Common myeloid progenitor, CD34-positive (primary cell): Measurements from ENCODE around the gene GNB1L.

Experiments
- CTCF ChIA-PET: fragments of 350-600 bp; sonication (Branson Sonifier 250); formaldehyde crosslinking; loops from one replicate; lab custom pipeline; 2021; ENCODE audit warnings: antibody characterized with exemption; lab: Charles Lee
- POLR2A ChIA-PET: fragments of 350-600 bp; sonication (Branson Sonifier 250); formaldehyde crosslinking; loops from one replicate; lab custom pipeline; 2021; ENCODE audit warnings: antibody characterized with exemption; lab: Charles Lee
- DNase-seq, 3 donors: peaks; one replicate each; pipeline versions ENCODE4 v3.0.0 to v3.0.0-alpha.2; 2013
- H3K27ac ChIP-seq, 2 experiments: 1 replicate in 1 of 2; 2 replicates in 1 of 2; pipeline ENCODE4 v1.7.0; 2013; ENCODE audit warnings: inconsistent platforms in 2 of 2, low read length in 2 of 2, mild to moderate bottlenecking in 2 of 2, low read depth in 1 of 2, moderate library complexity in 1 of 2; ENCODE audit not compliant: severe bottlenecking in 2 of 2, insufficient read depth in 1 of 2, poor library complexity in 1 of 2
- H3K27me3 ChIP-seq, 5 experiments: replicated peaks in 2 of 5; 1 replicate in 3 of 5; 2 replicates in 2 of 5; pipeline versions ENCODE4 v1.6.1 to v1.7.0; 2013; ENCODE audit warnings: low read length in 4 of 5, mild to moderate bottlenecking in 2 of 5, moderate library complexity in 2 of 5, inconsistent platforms in 1 of 5; ENCODE audit not compliant: insufficient read depth in 5 of 5, control insufficient read depth in 4 of 5
- H3K36me3 ChIP-seq, 4 experiments: 1 replicate in 2 of 4; 2 replicates in 2 of 4; pipeline versions ENCODE4 v1.6.1 to v1.7.0; 2013; ENCODE audit warnings: low read length in 3 of 4, control low read depth in 1 of 4, mild to moderate bottlenecking in 1 of 4; ENCODE audit not compliant: control insufficient read depth in 4 of 4, insufficient read depth in 4 of 4
- H3K4me1 ChIP-seq, 4 experiments: 1 replicate in 3 of 4; 2 replicates in 1 of 4; pipeline versions ENCODE4 v1.6.1 to v1.7.1; 2013; ENCODE audit warnings: low read length in 3 of 4, mild to moderate bottlenecking in 3 of 4, control low read depth in 1 of 4, inconsistent platforms in 1 of 4, moderate library complexity in 1 of 4; ENCODE audit not compliant: control insufficient read depth in 4 of 4, insufficient read depth in 4 of 4; ENCODE audit errors: control extremely low read depth in 1 of 4
- H3K4me3 ChIP-seq, 7 experiments: 1 replicate in 4 of 7; 2 replicates in 3 of 7; pipeline versions ENCODE4 v1.5.1 to v1.7.0; 2013; ENCODE audit warnings: mild to moderate bottlenecking in 7 of 7, low read length in 6 of 7, moderate library complexity in 6 of 7, inconsistent platforms in 2 of 7, low read depth in 2 of 7, control low read depth in 1 of 7; ENCODE audit not compliant: insufficient read depth in 4 of 7, control insufficient read depth in 1 of 7; ENCODE audit errors: extremely low read depth in 1 of 7
- H3K9me3 ChIP-seq, 5 experiments: 1 replicate in 4 of 5; 2 replicates in 1 of 5; pipeline versions ENCODE4 v1.6.1 to v1.7.1; 2013; ENCODE audit warnings: low read length in 4 of 5, mild to moderate bottlenecking in 2 of 5, inconsistent platforms in 1 of 5, low read depth in 1 of 5, moderate library complexity in 1 of 5; ENCODE audit not compliant: control insufficient read depth in 4 of 5, insufficient read depth in 2 of 5; ENCODE audit errors: control extremely low read depth in 1 of 5
- WGBS: methylation state at CpG from one replicate; pipeline ENCODE4 v1.1.5; 2013; ENCODE audit not compliant: insufficient coverage; 5-methylcytosine and 5-hydroxymethylcytosine counted together

The GNB1L gene

GRCh38 chr22:19815093-19815822 is 39.4 kb downstream of the GNB1L start:
- Histone ChIP-seq H3K9me3 (no peaks in the 10 kb centered on the region), H3K4me3 (no peak overlapping the region), H3K4me1 (no peaks in the 10 kb centered on the region), H3K27ac (peak overlapping the region in 1 of 2 experiments; percentile 49), H3K36me3 (peaks cover 0 to 5% (median under 1%) of the 10 kb centered on the region in 4 experiments), H3K27me3 (no peaks in the 10 kb centered on the region)
- no peak for DNase-seq
- POLR2A ChIA-PET = no interaction called here
- WGBS = 96% methylated on average over 18 of the region's 18 CpGs
- CTCF ChIA-PET = no interaction called here

DNA sequence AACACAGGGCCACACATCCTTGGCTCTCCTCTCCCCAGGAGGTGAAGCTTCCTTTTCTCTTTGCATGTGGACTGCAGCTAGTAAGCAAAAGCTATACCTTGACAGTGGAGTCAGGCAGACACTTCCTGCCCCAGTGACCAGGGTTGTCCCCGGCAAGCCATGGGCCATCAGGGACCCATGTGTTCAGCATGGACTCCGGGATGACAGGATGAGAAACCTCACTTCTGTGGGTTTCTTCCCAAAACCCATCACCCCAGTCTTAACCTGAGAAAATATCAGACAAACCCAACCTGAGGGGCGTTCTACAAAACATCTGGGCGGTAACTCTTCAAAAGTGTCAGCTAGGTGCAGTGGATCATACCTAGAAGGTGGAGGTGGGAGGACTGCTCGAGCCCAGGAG is 40.2 kb downstream of the GNB1L start:
- Histone ChIP-seq H3K27ac (peak overlapping the region in 1 of 2 experiments; percentile 43), H3K36me3 (peaks cover 0 to 5% (median under 1%) of the 10 kb centered on the region in 4 experiments), H3K9me3 (no peaks in the 10 kb centered on the region), H3K4me3 (no peak overlapping the region), H3K4me1 (no peaks in the 10 kb centered on the region), H3K27me3 (no peaks in the 10 kb centered on the region)
- 100% methylated on average over 3 of the region's 5 CpGs for WGBS
- POLR2A ChIA-PET = no interaction called here
- CTCF ChIA-PET = interaction anchor here (0.7 kb wide), 1 partner anchor 23 kb away, joined by 3 read pairs; no protein-coding TSS in a partner anchor
- DNase-seq = no peak

DNA sequence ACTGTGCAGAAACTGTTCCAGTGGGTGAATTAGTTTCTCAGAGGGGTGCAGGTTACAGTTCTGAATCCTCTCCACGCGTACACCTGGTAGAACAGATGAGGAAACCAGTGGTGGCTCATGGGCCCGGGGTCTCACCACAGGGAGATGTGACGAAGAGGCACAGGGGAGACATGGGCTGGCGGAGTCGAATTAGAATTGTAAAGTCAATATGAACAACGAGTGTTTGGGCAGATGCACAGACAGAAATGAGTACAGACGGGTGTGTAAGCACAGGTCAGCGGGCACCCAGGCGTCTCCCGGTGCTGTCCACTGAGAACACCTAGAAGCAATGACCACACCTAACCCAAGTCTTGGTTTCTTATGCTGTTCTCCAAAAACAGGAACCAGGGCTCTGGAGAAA is 41.8 kb downstream of the GNB1L start:
- H3K4me1 ChIP-seq = no peaks in the 10 kb centered on the region
- POLR2A ChIA-PET = no interaction called here
- no peaks in the 10 kb centered on the region for H3K9me3 ChIP-seq
- CTCF ChIA-PET = no interaction called here
- H3K4me3 ChIP-seq = no peak overlapping the region
- no peak overlapping the region for H3K27ac ChIP-seq
- no peak for DNase-seq
- H3K36me3 ChIP-seq = peaks cover 0 to 5% (median under 1%) of the 10 kb centered on the region in 4 experiments
- WGBS = 98% methylated on average over 4 of the region's 11 CpGs
- no peaks in the 10 kb centered on the region for H3K27me3 ChIP-seq

GRCh38 chr22:19811811-19812771 is 42.6 kb downstream of the GNB1L start:
- Histone ChIP-seq H3K36me3 (peaks cover 0 to 5% (median under 1%) of the 10 kb centered on the region in 4 experiments), H3K4me1 (no peaks in the 10 kb centered on the region), H3K27me3 (no peaks in the 10 kb centered on the region), H3K4me3 (no peak overlapping the region), H3K27ac (no peak overlapping the region), H3K9me3 (no peaks in the 10 kb centered on the region)
- 97% methylated on average over 33 of the region's 36 CpGs for WGBS
- ChIA-PET CTCF (no interaction called here), POLR2A (no interaction called here)
- DNase-seq = no peak

- no peak overlapping the region for H3K4me3 ChIP-seq
- no peak for DNase-seq
- POLR2A ChIA-PET = no interaction called here
- no peaks in the 10 kb centered on the region for H3K4me1 ChIP-seq
- no peaks in the 10 kb centered on the region for H3K9me3 ChIP-seq
- WGBS = 94% methylated on average over 12 of the region's 12 CpGs
- H3K27ac ChIP-seq = no peak overlapping the region
- no peaks in the 10 kb centered on the region for H3K27me3 ChIP-seq
- peaks cover 0 to 6% (median under 1%) of the 10 kb centered on the region in 4 experiments for H3K36me3 ChIP-seq
- CTCF ChIA-PET = no interaction called here
Measured at GRCh38 chr22:19811211-19811621, 43.5 kb downstream of the GNB1L start.

GRCh38 chr22:19810381-19811201 is 44.1 kb downstream of the GNB1L start:
- ChIA-PET CTCF (no interaction called here), POLR2A (no interaction called here)
- DNase-seq = no peak

More at GRCh38 chr22:19810381-19811201, 44.1 kb downstream of the GNB1L start:
- Histone ChIP-seq H3K27me3 (no peaks in the 10 kb centered on the region), H3K9me3 (no peaks in the 10 kb centered on the region), H3K27ac (no peak overlapping the region), H3K4me3 (no peak overlapping the region), H3K36me3 (peaks cover 0 to 11% (median under 1%) of the 10 kb centered on the region in 4 experiments), H3K4me1 (no peaks in the 10 kb centered on the region)
- 92% methylated on average over 18 of the region's 23 CpGs for WGBS
